Body of pancreas (tissue), 4 donors: Measurements from ENCODE around the gene CT47C1. TPM values are rescaled to one million over a fixed set of nuclear protein-coding genes. Genes with fewer than 3 reads are reported as not detected.

Experiments
- ATAC-seq: fragments of 150-250 bp; one replicate; pipeline ENCODE4 v1.9.1; 2016
- DNase-seq, 4 donors: peaks; one replicate each; pipeline ENCODE4 v3.0.0-alpha.2; 2019
- H3K27ac ChIP-seq, 4 donors: fragments of 200-600 bp; sonication (generic); 1 replicate in 3 of 4; 2 replicates in 1 of 4; pipeline versions ENCODE4 v1.5.1 to v1.6.1; 2016 to 2019; ENCODE audit warnings: mild to moderate bottlenecking in 1 of 4, mixed read lengths in 1 of 4, moderate library complexity in 1 of 4
- H3K27me3 ChIP-seq, 2 donors: fragments of 200-600 bp; sonication (generic); one replicate each; pipeline ENCODE4 v1.6.0; 2016; ENCODE audit warnings: mild to moderate bottlenecking in 1 of 2
- H3K36me3 ChIP-seq, 2 donors: fragments of 200-600 bp; sonication (generic); replicated peaks in 1 of 2; 2 replicates each; pipeline ENCODE4 v1.5.1; 2016; ENCODE audit warnings: low read depth in 2 of 2; ENCODE audit not compliant: insufficient read depth in 1 of 2
- H3K4me1 ChIP-seq: fragments of 200-600 bp; sonication (generic); one replicate; pipeline ENCODE4 v1.6.0; 2016
- H3K4me3 ChIP-seq, 2 donors: fragments of 200-600 bp; sonication (generic); 1 replicate in 1 of 2; 2 replicates in 1 of 2; pipeline ENCODE4 v1.5.1; 2016 to 2019
- H3K9me3 ChIP-seq, 3 donors: fragments of 200-600 bp; sonication (generic); 1 replicate in 2 of 3; 2 replicates in 1 of 3; pipeline ENCODE4 v1.5.1; 2016
- CTCF ChIP-seq, 7 experiments: fragments of 450-650 bp in 4 of 7; fragments of 200-600 bp in 3 of 7; sonication (generic) in 3 of 7; IDR thresholded peaks; one replicate each; pipeline ENCODE4 v1.5.1; 2016 to 2019; ENCODE audit warnings: antibody characterized with exemption in 7 of 7
- POLR2A ChIP-seq, 3 donors: fragments of 450-650 bp; IDR thresholded peaks; one replicate each; pipeline ENCODE4 v1.6.1; 2016; ENCODE audit warnings: antibody characterized with exemption in 3 of 3, mild to moderate bottlenecking in 2 of 3
- WGBS, 2 donors: methylation state at CpG; one replicate each; pipeline ENCODE4 v1.1.5; 2017; 5-methylcytosine and 5-hydroxymethylcytosine counted together
- intact Hi-C: fragments of 100-400 bp; cut with DNase I; formaldehyde crosslinking; loops from one replicate; pipeline ENCODE4 v1.15.1; 2023
- total RNA-seq, 2 donors: library from RNA; depleted of rRNA; stranded (reverse); fragments of >200 nt; gene quantifications; one replicate each; pipeline ENCODE4 v1.1.0, GENCODE V29; 2016

CT47C1 gene
- total RNA-seq, 2 donors from 2014 or later, result not detected

GRCh38 chrX:119118780-119119395 lies 46.1 kb downstream of the CT47C1 start:
- ATAC-seq (no peak), DNase-seq (peak; percentile 16 to 58 (median 25))
- intact Hi-C loops, result no loop called here
- H3K4me3 ChIP-seq, result no peak overlapping the region
- no peaks in the 10 kb centered on the region for H3K27me3 ChIP-seq
- 6 to 16% methylated on average over 5 to 6 of the region's 6 CpGs for WGBS, 2 donors
- no peaks in the 10 kb centered on the region for H3K4me1 ChIP-seq
- no peaks in the 10 kb centered on the region for H3K9me3 ChIP-seq
- no peaks in the 10 kb centered on the region for H3K36me3 ChIP-seq
- H3K27ac ChIP-seq, result no peak overlapping the region
- TF ChIP-seq POLR2A (IDR thresholded peaks at IDR 0.05) (no peak), CTCF (IDR thresholded peaks at IDR 0.05) (peak in 6 of 7 experiments; percentile 38 to 60 (median 54))

- no peak overlapping the region for H3K27ac ChIP-seq
- H3K27me3 ChIP-seq, result no peaks in the 10 kb centered on the region
- DNase-seq (no peak), ATAC-seq (no peak)
- H3K4me3 ChIP-seq, result no peak overlapping the region
- no peaks in the 10 kb centered on the region for H3K36me3 ChIP-seq
- TF ChIP-seq CTCF (IDR thresholded peaks at IDR 0.05) (no peak), POLR2A (IDR thresholded peaks at IDR 0.05) (no peak)
- H3K4me1 ChIP-seq, result no peaks in the 10 kb centered on the region
- no peaks in the 10 kb centered on the region for H3K9me3 ChIP-seq
- intact Hi-C loops, result no loop called here
- WGBS, 2 donors, result 88 to 91% methylated on average over 1 of the region's 1 CpG
Observed at GRCh38 chrX:119121341-119121740, 48.5 kb downstream of the CT47C1 start.

Other genes starting within 250 kb of the CT47C1 start
- under 1 TPM in 1 of 2 donors, not detected in 1; 0.52 TPM for gene ZCCHC12, start 249.2 kb upstream of the CT47C1 start, total RNA-seq
- 10 to 100 TPM; 15.3 to 18.8 TPM for gene LONRF3, start 98.4 kb upstream of the CT47C1 start, total RNA-seq
- gene KIAA1210, start 54.8 kb downstream of the CT47C1 start, total RNA-seq, result not detected
- 10 to 100 TPM; 42.5 to 45.8 TPM for gene PGRMC1, start 163.3 kb downstream of the CT47C1 start, total RNA-seq